ENCODE results near the gene LPCAT1.

Gene LPCAT1

GRCh38 chr5:1557114-1557873 lies 33.5 kb upstream of the LPCAT1 start:
- H3K27ac ChIP-seq = no peak overlapping the region
- TF ChIP-seq CTCF (IDR thresholded peaks at IDR 0.05) = no peak
- TF ChIP-seq ZFX (IDR thresholded peaks at IDR 0.05; ENCODE audit: borderline replicate concordance) = no peak

GRCh38 chr5:1555808-1556731 lies 32.3 kb upstream of the LPCAT1 start:
- H3K27ac ChIP-seq = no peak overlapping the region
- no peak for TF ChIP-seq ZFX (IDR thresholded peaks at IDR 0.05; ENCODE audit: borderline replicate concordance)
- no peak for TF ChIP-seq CTCF (IDR thresholded peaks at IDR 0.05)

- H3K27ac ChIP-seq = no peak overlapping the region
- TF ChIP-seq ZFX (IDR thresholded peaks at IDR 0.05; ENCODE audit: borderline replicate concordance) (no peak), CTCF (IDR thresholded peaks at IDR 0.05) (no peak)
Observed at GRCh38 chr5:1555011-1555807, 31.4 kb upstream of the LPCAT1 start.

GRCh38 chr5:1554410-1554967 lies 30.7 kb upstream of the LPCAT1 start:
- H3K27ac ChIP-seq = no peak overlapping the region
- TF ChIP-seq ZFX (IDR thresholded peaks at IDR 0.05; ENCODE audit: borderline replicate concordance) (no peak), CTCF (IDR thresholded peaks at IDR 0.05) (no peak)

- H3K27ac ChIP-seq = no peak overlapping the region
- TF ChIP-seq ZFX (IDR thresholded peaks at IDR 0.05; ENCODE audit: borderline replicate concordance) (no peak), CTCF (IDR thresholded peaks at IDR 0.05) (no peak)
Observed at GRCh38 chr5:1553539-1554409, 30.0 kb upstream of the LPCAT1 start.

Data from 22Rv1 (cell line).